Stimulated activated CD4-positive, alpha-beta T cell treated with anti-CD3 and anti-CD28 coated beads, Interleukin-1b, Interleukin-23, amount 100 ng/mL, for 24 hours (primary cell): ENCODE results near the gene H19.

Experiments
- DNase-seq, 4 experiments: peaks; one replicate each; pipeline ENCODE4 v3.0.0-alpha.2; 2020; ENCODE audit warnings: low read depth in 4 of 4, low spot score in 1 of 4

H19 gene

DNA sequence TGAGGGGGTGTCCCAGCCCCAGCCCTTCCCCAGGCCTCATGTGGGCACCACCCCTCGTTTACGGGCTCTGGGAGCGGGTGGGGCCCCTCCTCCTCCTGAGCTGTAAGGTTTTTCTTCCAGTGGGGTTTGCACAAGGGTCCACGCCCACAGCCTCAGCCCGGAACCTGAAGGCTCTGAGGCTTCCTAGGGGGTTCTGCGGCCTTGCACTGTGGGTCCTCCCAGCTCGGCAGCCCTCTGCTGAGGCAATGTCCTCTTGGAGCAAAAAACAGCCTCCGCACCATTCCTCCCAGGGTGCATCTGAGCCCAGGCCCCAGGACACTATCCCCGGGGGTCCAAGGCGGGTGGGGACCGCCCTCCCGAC is 14.1 kb downstream of the H19 start:
- DNase-seq = no peak

DNA sequence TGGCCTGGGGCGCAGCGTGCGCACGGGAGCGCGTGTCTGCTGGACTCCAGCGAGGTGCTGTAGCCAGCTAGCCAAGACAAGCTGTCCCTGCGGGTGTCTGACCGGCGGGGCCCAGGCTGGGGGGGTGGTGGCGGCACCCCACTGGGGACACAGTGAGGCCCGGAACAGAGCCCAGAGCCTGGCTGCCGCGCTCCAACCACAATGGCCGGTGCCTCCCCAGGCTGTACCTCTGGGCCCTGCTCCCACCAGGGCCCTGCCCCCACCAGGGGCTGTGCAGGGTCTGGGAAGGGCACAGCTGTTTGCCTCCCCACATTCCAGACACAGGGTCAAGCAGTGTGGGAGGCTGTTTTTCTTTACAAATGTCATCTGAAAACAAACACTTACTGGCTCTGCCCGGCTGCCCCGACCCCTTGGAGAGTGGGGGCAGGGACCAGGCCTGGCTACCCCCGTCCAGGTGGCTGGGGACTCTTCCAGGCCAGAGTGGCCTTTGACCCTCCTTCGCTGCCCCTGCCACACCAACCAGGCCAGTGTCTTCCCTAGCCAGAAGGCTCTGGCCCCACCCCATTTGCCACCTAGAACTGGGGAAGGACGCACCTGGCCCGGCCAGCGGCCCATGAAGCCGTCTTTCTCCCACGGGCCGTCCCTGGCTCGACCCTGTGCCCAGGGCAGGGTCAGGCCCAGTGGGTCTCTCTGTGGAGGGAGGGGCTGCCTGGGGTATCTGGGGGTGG is 14.6 kb downstream of the H19 start:
- no peak for DNase-seq

DNA sequence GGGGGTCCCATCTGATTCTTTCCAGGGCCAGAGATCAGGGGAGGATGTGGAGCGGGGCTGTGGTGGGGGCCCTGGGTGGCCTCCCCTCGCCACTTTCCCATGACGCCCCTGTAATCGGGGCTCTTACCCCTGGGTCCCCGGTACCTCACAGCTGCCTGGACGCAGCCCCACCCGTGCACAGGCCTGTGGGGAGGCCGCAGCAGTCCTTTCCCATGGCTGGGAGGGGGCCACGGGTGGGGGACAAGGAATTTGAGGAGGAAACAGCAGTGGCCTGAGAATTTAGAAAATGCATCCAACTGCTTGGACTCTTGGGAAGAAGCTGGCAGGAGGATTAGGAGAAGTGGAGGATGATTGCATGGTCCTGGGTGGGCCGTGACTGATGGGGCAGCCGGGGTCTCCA is 18.0 kb downstream of the H19 start:
- DNase-seq = no peak

DNA sequence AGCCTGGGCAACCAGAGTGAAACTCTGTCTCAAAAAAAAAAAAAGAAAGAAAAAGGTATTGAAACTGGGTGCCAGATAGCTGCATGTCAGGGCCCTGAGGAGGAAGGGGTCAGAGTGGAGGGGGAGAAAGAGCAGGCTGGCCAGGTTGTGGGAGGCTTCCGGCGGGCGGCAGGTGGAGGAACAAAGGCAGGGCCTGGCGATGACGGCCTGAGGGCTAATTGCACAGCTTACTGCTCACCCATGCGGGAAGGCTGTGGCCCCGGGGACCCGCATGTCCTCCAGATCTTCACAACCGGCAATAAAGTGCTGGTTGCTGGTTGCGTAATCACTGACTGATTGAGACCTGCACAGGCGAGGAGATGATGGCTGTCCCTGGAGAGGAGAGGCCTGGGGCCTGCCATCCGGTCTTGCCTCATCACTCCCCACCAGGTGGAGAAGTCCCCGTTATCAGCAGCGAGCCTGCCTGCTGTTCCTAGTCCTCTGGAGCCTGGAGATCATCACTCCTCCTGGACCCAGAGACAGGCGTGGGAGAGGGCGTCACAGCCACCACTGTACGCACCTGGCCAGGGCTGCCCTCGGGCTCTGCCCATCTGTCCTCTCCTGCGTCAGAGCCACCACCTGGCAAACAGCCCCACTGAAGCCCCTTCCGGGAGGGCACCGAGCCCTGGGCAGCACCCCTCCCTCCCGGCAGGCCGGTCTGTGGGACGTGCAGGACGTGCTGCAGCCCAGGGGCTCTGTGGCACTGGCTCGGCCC is 18.7 kb downstream of the H19 start:
- DNase-seq = no peak

DNA sequence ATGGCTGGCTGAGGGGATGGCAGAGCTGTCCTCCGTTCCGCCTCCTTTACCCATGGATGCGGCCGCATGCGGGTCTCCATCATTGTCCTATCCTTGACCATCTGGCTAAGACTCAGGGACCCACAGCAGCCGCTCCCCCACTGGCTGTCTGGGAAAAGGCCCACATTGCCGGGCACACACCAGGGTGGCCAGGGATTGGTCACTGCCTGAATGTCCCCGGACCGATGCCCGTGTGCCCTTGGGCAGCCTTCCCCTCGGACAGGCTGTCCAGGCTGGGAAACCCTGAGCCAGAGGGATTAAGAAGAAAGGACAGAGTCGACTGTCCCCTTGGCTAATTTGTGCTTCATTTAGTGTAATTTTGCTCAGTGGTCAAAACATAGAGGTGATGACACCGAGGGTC is 22.5 kb downstream of the H19 start:
- no peak for DNase-seq

DNA sequence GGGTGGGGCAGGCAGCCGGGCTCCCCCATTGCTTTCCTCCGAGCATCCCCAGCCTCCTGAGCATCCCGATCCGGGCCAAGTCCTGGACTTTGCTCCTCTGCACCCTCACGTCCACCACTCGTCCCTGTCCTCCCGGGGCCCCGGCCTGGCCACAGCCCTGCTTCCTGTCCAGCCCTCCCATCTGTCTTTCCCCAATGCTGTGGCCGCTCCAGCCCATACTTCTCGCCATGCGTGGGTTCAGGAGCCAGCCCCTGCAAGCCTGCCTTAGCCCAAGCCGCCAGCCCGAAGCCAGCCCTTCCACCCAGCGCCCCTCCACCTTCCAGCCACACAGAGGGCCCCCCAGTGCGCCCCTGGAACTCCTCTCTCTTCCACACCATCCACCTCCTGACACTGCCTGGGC is 26.7 kb downstream of the H19 start:
- DNase-seq = no peak

DNA sequence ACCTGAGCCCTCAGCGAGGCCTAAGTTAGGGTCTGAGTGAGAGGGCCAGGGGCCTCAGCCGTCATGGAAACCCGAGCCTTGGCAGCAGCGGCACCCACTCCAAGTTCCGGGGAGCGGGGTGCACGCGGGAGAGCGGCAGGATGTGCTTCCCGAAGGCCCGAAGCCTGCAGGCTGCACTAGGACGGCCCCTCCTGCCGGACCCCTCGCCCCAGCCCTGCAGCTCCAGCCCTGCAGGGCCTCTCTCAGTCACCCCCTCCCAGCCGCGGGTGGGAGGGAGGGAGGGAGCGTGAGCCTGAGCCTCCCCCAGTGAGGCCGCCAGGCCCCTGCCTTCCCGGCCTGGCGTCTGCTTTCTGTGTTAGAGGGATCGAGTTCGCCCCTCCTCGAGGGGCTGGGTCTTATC is 27.9 kb downstream of the H19 start:
- DNase-seq = no peak

DNA sequence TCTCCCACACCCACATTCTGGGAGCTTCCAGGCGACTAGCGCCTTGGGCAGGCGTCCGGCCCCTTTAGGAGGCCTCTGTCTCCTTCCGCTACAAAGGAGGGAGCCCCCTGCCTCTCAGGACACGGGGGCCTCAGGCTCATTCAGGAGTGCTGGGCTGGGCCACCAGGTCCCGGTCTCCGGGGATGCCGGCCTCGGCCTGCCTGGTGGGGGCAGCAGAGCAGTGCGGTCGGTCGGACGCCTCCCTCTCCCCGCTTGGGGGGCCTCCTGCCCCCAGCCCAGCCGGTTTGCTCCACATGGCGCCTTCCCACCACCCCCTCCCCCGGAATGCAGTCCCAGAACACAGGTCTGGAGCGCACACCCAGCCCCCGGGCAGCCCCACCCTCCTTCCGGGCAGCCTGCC is 28.6 kb downstream of the H19 start:
- DNase-seq = no peak

DNA sequence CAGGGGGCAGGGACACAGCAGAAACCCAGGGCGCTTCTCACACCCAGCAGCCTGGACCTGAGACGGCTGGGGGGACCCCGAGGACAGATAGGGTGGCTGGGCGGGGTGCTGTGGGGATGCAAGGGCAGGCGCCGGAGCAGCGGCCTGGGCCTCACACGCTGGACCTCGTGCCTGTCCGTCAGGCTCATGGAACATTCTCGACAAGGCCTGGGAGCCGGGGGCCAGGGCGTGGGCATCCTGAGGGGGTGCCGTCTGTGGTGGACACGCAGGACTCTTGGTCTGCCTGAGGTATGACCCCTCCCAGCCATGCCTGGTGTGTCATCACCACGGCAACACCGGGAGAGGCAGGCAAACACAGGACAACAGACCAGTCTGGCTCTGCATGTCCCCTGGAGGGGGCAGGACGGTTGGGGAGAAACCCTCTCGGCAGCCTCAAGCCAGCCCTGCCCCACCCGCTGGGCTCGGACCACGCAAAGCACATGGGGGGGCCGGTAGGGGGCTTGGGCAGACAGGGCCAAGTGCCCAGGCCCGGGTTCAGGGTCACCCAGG is 29.1 kb downstream of the H19 start:
- no peak for DNase-seq

DNA sequence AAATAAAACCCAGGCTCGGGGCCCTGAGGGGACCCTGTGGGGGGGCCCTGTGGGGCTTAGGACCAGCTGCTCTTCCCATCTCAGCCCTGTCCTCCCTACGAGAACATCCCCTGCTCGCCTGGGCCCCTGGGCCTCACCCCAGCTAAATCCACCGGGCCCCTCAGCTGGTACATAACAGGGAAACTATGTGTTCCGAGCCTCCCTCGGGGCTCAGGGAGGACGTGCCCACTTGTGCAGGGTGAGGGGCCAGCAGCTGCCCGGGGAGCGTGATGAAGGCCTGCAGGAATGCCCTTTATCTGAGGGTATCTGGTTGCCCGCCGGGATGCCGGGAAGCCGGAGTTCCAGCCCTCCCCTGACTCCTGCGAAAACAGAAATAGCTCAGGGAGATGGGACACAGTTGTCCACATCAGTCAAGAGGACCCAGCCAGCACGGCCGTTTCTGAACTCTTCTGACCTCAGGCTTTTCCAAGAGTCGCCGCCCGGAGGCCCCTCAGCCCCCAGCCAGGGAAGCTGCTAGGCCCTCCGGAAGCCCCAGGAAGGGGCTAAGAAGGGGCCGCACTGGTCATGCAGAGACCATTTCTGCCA is 29.9 kb downstream of the H19 start:
- no peak for DNase-seq

DNA sequence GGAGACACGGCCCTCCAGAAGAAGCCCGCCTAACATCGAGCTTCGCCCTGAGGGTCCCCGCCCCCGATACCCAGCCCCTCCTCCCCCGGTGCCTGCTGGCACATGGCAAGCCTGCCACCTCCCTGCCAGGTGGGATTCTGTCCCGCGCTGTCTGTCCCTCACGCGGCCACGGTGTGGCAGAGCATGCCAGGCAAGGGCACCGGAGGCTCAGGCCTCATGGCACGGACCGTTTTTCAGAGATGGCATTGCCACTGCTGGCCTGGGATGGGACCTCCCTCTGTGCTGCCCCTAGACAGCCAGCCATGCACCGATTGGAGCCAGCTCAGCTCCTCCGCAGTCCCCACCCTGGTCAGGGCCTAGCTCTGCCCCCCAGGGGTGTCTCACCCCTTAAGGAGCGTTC is 31.1 kb downstream of the H19 start:
- DNase-seq = no peak

DNA sequence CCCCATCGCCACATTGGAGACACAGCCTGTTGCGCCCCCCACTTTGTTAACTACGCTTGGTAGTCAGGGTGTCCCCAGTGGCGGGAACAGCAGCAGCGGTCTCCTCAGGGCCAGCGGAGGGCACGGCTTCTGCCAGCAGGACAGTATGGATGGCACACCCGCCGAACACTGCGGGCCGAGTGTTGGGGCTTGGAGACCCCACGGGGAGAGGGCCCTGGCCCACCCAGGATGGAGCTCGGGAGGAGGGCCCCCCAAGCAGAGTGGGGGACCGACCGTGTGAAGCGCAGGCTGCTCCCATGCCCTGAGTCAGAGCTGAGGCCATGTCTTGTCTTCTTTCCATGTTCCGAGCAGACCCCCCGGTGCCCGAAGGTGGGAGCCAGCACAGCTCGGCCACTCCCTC is 32.7 kb downstream of the H19 start:
- DNase-seq = no peak

DNA sequence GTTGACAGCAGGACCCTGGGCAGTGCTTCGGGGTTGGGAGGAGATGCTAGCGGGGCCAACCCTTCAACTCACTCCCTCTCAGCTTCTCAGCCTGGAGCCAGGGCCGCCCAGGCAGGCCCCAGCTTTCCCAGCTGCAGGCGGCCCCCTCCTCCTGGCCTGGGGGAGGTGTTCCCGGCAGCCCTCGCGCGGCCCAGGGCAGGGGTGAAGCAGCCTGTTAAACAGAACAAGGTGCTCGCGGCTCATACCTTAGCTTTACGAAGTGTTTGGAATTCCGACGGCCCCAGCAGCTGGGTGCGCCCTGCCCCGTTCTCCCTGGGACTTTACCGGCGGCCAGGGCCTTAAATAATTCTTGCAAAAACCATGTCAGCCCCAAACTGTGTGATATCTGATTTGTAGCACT is 33.3 kb downstream of the H19 start:
- DNase-seq = no peak

DNA sequence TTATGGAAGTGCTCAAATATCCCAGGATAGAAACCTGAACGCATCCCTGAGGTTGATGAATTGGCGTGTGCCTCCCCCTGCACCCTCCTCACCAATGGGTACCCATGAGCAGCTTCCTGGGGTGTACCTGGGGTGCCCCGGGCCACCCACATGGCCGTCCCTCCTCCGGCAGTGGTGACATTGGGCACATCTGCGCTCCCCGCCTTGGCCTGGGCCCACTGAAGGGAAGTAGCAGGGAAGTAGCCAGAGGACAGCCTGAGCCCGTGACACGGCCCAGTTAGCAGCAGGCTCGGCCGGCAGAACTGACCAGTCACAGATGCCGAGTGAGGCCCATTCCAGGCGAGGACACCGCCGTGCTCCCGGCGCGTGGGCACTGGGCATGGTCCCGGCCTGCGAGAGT is 33.8 kb downstream of the H19 start:
- no peak for DNase-seq

DNA sequence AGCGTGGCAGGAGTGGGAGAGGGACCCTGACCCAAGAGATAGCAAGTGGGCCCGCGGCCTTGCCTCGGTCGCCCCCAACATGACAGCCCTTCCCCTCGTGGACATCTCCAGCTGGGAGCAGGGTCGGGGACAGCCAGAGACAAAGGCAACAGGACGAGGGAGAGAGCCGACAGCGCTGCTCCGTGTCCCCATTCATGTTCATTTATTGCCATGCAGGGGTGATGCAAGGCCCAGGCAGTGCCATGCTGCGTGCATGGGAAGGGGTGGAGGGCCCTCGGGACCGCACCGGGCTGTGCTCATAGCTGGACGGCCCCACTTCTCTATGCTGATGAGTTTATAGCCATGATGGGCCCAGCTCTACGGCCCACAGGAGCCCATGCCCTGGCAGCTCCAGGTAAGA is 37.9 kb downstream of the H19 start:
- DNase-seq = no peak

DNA sequence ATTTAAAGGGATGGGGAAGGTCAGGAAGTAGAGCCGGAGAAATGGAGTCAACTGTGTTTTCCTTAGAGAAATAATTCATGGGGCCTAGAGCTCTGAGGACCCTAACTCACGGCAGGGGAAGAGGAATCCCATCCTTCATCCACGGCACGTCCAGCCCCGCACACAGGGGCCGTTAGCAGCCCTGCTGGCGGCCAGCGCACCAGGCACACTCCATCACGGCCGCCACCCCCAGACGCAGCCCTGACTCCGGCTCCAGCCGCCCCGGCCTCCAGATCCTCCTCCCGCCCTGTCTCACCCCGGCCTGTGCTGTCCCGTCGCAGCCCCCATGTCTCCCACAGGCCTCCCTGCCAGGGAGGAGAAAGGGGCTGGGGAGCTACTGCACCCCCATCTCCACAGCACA is 39.3 kb downstream of the H19 start:
- DNase-seq = no peak

DNA sequence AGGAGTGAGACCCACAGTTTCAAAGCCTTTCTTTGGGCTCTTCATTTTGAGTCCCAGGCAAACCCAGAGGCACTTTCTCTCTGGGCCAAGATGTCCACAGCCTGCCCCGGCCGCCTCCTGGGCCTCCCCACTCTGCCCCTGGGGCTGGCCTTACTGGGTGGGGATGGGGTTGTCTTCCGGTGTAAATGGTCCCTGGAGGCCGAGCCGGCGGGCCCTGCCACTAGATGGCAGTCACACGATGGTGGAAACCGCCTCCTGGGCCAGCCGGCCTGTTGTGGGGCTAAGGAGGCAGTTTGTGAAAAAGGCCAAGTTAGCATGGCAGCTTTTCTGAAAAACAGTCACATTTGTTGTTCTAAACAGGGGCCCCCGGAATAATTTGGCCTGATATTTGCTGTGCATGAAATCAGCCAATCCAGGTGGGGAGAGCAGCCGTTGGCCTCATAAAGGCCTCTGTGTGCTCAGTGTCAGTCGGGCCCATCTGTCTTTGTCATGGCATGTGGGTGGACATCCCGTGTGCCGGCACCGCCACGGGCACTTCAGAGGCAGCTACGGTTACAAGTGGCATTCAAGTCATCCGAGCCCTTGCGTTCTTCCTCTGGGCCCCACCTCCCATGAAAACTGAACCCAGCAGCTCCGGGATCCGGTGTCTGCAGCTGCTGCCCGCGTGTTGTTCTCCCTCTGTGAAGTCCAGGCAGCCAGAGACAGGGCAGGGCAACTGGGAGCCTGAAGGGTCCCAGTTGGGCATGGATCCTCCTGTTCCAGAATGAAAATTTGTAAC is 44.0 kb downstream of the H19 start:
- DNase-seq = no peak

DNA sequence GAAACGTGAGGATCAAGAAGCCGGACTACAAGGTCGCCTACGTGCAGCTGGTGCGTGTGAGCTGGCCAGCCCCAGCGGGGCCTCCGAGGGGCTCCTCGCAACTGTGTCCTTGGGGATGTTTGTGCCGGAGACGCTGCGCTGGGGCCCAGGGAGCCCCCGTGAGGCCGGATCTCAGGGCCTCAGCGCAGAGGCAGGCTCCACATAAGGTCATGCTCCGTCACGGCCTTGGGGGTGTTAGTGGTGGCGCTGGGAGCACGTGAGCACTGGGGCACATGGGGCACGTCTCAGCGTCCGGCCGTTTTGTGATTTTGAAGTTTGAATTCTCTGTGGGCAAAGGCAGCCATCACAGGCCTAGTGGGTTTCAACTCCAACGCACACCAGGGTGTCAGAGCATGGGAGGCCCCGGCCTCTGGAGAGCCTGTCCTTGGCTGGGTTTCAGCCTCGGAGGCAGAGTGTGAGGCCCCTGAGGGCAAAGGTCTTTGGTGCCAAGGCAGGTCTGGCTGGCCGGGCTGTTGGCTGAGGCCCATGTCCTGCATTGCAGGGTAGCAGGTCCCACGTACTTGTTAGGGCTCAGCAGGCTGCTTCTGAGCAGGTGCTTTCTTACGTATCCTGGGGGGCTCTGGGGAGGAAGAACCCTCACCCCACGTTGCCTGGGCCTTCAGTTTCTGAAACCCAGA is 44.7 kb downstream of the H19 start:
- DNase-seq = no peak

DNA sequence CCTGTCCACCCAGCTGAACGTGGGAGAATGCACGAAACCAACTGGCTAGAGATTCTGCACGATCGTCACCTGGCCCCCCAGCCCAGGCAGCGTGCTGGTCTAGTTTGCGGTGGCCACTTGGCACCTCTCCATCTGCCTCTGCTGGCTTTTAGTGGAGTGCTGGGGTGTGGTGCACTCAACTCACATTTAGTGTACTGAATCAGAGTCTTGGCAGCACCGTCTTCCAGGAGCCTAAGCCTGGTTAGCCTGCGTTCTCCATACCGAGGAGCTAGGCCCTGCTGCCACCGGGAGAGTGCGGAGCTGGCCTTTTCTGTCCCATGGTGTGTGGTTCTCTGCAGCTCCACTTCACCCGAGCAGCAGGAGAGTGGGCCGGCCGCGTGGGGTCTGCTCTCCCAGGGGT is 47.7 kb downstream of the H19 start:
- DNase-seq = no peak

DNA sequence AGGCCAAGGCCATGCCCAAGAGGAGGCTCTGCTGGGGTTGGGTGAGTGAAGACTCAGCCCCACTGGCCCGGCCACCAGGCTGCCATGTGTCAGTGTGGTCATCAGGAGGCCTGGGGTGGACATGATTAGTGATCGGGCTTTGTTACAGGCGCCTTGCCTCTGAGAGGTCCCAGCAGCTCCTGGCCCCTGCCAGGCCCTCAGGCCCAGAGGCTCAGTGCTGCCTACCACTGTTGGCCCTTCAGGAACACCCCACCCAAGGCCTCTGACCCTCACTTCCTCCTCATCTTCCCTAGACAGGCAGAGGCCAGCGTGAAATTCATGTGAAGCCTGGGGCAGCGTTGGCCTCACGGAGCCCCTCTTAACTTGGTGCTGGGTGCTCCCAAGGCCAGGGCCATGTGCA is 48.3 kb downstream of the H19 start:
- no peak for DNase-seq

DNA sequence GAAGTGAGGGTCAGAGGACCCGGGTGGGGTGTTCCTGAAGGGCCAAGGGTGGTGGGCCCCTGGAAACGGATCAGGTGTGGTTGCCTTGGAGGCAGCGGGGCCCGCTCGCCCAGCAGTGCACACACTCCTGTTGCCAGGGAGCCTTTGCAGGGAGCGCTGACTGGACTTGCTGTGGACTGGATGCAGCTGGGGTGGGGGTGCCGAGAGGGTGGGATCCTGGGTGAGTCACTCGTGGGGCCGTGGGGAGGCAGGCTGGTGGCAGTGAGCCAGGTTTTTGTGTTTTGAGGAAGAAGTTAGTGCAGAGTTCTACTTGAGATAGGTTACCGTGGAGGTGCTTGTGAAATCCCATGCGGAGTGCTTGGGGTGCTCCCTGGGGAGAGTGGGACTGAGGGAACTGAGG is 49.3 kb downstream of the H19 start:
- no peak for DNase-seq
